ENCODE data around the gene UFL1.

- no peak for TF ChIP-seq POLR2AphosphoS5 (IDR thresholded peaks at IDR 0.05; ENCODE audit: borderline replicate concordance, low read depth, low read length)
- TF ChIP-seq EZH2 (IDR thresholded peaks at IDR 0.05): no peak
- no peak for TF ChIP-seq FOXP2 (optimal IDR thresholded peaks at IDR 0.05; ENCODE audit: control extremely low read depth, extremely low read length, insufficient read depth)
These were observed 12.3 kb upstream of the UFL1 start for GRCh38 chr6:96509281-96509680.
